ENCODE measurements around the gene GUCY1A2. TPM values are rescaled to one million over a fixed set of nuclear protein-coding genes. Genes with fewer than 3 reads are reported as not detected.

GUCY1A2 gene
- total RNA-seq, 6 donors from 2014 or later = 4.2 to 22.9 (median 9.2) TPM

- no peaks in the 10 kb centered on the region for H3K4me1 ChIP-seq
- WGBS, 2 donors = 72% methylated on average over 4 of the region's 4 CpGs
- no peak for DNase-seq
- H3K9me3 ChIP-seq = no peaks in the 10 kb centered on the region
- peak in 1 of 2 donors; percentile 66 for ATAC-seq (ENCODE audit: low FRiP score in 2 of 2)
- no peaks in the 10 kb centered on the region for H3K27me3 ChIP-seq
- no peak for TF ChIP-seq CTCF (IDR thresholded peaks at IDR 0.05)
- no peak for TF ChIP-seq EP300 (IDR thresholded peaks at IDR 0.05)
- TF ChIP-seq POLR2AphosphoS5 (IDR thresholded peaks at IDR 0.05) = no peak
- TF ChIP-seq POLR2A (IDR thresholded peaks at IDR 0.05) = no peak
- H3K4me3 ChIP-seq = no peak overlapping the region
- H3K27ac ChIP-seq = no peak overlapping the region
- no peaks in the 10 kb centered on the region for H3K36me3 ChIP-seq
Measured at GRCh38 chr11:106733635-106734034, 284.6 kb downstream of the GUCY1A2 start.

GRCh38 chr11:106728859-106729258 is 289.4 kb downstream of the GUCY1A2 start:
- Histone ChIP-seq H3K4me1 (peaks cover 0 to 8% (median 1%) of the 10 kb centered on the region in 4 donors), H3K36me3 (no peaks in the 10 kb centered on the region), H3K27me3 (no peaks in the 10 kb centered on the region), H3K9me3 (no peaks in the 10 kb centered on the region), H3K27ac (no peak overlapping the region), H3K4me3 (no peak overlapping the region)
- TF ChIP-seq POLR2AphosphoS5 (IDR thresholded peaks at IDR 0.05) (no peak), POLR2A (IDR thresholded peaks at IDR 0.05) (no peak), CTCF (IDR thresholded peaks at IDR 0.05) (no peak), EP300 (IDR thresholded peaks at IDR 0.05) (no peak)
- ATAC-seq (ENCODE audit: low FRiP score in 2 of 2) (no peak), DNase-seq (no peak)

GRCh38 chr11:106728379-106728778 is 289.9 kb downstream of the GUCY1A2 start:
- ATAC-seq (ENCODE audit: low FRiP score in 2 of 2) (no peak), DNase-seq (no peak)
- no peaks in the 10 kb centered on the region for H3K27me3 ChIP-seq
- 86 to 93% methylated on average over 1 of the region's 1 CpG for WGBS, 2 donors
- H3K27ac ChIP-seq = no peak overlapping the region
- no peak overlapping the region for H3K4me3 ChIP-seq
- no peaks in the 10 kb centered on the region for H3K9me3 ChIP-seq
- peaks cover 0 to 8% (median 1%) of the 10 kb centered on the region in 4 donors for H3K4me1 ChIP-seq
- H3K36me3 ChIP-seq = no peaks in the 10 kb centered on the region
- TF ChIP-seq CTCF (IDR thresholded peaks at IDR 0.05) (no peak), POLR2A (IDR thresholded peaks at IDR 0.05) (no peak), POLR2AphosphoS5 (IDR thresholded peaks at IDR 0.05) (no peak), EP300 (IDR thresholded peaks at IDR 0.05) (no peak)

- DNase-seq (no peak), ATAC-seq (ENCODE audit: low FRiP score in 2 of 2) (no peak)
- H3K9me3 ChIP-seq = no peaks in the 10 kb centered on the region
- H3K4me3 ChIP-seq = no peak overlapping the region
- no peaks in the 10 kb centered on the region for H3K36me3 ChIP-seq
- H3K4me1 ChIP-seq = peaks cover 0 to 8% (median 1%) of the 10 kb centered on the region in 4 donors
- no peak overlapping the region for H3K27ac ChIP-seq
- TF ChIP-seq POLR2AphosphoS5 (IDR thresholded peaks at IDR 0.05) (no peak), EP300 (IDR thresholded peaks at IDR 0.05) (no peak)
- H3K27me3 ChIP-seq = no peaks in the 10 kb centered on the region
- 30 to 77% methylated on average over 1 of the region's 1 CpG for WGBS, 2 donors
Measured at GRCh38 chr11:106727256-106727655, 291.0 kb downstream of the GUCY1A2 start.

GRCh38 chr11:106724293-106724892 is 293.9 kb downstream of the GUCY1A2 start:
- Histone ChIP-seq H3K27ac (no peak overlapping the region), H3K9me3 (no peaks in the 10 kb centered on the region), H3K36me3 (no peaks in the 10 kb centered on the region), H3K27me3 (no peaks in the 10 kb centered on the region), H3K4me1 (peaks cover 0 to 8% (median 1%) of the 10 kb centered on the region in 4 donors), H3K4me3 (no peak overlapping the region)
- DNase-seq (no peak), ATAC-seq (ENCODE audit: low FRiP score in 2 of 2) (peak; percentile 37 to 73)
- 42 to 45% methylated on average over 5 of the region's 5 CpGs for whole genome bisulfite sequencing, 2 donors
- TF ChIP-seq EP300 (IDR thresholded peaks at IDR 0.05) = no peak
- no peak for TF ChIP-seq POLR2A (IDR thresholded peaks at IDR 0.05)
- TF ChIP-seq CTCF (IDR thresholded peaks at IDR 0.05) = no peak
- TF ChIP-seq POLR2AphosphoS5 (IDR thresholded peaks at IDR 0.05) = no peak

All from upper lobe of left lung (tissue), 6 donors.